ENCODE data around the gene COL18A1. TPM values are rescaled to one million over a fixed set of nuclear protein-coding genes. Genes with fewer than 3 reads are reported as not detected.

Gene COL18A1
- polyA plus RNA-seq, 1 of the 3 experiments (the other 2 are of a cell fraction) = 118 TPM

DNA sequence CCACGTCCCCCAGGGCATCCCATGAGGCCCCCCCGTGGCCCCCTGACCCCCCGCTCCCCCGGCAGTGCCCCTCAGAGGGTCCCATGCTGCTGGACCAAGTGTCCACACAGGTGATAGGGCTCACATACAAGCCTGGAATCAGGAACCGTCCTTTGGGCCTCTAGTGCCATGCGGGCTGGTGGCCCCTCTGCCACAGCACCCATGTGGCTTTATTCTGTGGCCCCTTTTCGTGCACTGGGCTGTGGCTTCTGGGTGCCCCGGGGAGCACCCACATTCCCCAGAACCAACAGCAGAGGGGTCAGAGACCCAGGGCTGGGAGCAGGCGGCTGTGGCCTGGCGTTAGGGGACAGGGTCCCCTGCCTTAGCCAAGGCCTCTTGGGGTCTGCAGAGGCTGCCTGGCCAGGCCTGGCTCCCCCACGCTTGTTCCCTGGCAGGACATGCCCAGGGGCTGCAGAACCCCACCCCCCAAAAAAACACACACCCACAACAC lies 105.5 kb downstream of the COL18A1 start:
- no peak overlapping the region for H3K4me2 ChIP-seq
- H3K9me2 ChIP-seq = no peaks in the 10 kb centered on the region
- no peaks in the 10 kb centered on the region; a peak in 1 of 4 replicates for H3K4me1 ChIP-seq (ENCODE audit: control insufficient read depth in 1 of 2, insufficient read depth in 2 of 2, low read depth in 1 of 2, low read length in 1 of 2)
- TF ChIP-seq, protein P1, sequence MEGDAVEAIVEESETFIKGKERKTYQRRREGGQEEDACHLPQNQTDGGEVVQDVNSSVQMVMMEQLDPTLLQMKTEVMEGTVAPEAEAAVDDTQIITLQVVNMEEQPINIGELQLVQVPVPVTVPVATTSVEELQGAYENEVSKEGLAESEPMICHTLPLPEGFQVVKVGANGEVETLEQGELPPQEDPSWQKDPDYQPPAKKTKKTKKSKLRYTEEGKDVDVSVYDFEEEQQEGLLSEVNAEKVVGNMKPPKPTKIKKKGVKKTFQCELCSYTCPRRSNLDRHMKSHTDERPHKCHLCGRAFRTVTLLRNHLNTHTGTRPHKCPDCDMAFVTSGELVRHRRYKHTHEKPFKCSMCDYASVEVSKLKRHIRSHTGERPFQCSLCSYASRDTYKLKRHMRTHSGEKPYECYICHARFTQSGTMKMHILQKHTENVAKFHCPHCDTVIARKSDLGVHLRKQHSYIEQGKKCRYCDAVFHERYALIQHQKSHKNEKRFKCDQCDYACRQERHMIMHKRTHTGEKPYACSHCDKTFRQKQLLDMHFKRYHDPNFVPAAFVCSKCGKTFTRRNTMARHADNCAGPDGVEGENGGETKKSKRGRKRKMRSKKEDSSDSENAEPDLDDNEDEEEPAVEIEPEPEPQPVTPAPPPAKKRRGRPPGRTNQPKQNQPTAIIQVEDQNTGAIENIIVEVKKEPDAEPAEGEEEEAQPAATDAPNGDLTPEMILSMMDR (IDR thresholded peaks at IDR 0.05) = no peak
- TF ChIP-seq, protein P2, sequence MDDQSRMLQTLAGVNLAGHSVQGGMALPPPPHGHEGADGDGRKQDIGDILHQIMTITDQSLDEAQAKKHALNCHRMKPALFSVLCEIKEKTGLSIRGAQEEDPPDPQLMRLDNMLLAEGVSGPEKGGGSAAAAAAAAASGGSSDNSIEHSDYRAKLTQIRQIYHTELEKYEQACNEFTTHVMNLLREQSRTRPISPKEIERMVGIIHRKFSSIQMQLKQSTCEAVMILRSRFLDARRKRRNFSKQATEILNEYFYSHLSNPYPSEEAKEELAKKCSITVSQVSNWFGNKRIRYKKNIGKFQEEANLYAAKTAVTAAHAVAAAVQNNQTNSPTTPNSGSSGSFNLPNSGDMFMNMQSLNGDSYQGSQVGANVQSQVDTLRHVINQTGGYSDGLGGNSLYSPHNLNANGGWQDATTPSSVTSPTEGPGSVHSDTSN (IDR thresholded peaks at IDR 0.05) = no peak
- no peak for TF ChIP-seq FOSL2 (IDR thresholded peaks at IDR 0.05; ENCODE audit: borderline replicate concordance, low read depth)
- no peak for TF ChIP-seq NFIC (IDR thresholded peaks at IDR 0.05; ENCODE audit: borderline replicate concordance)
- no peak for TF ChIP-seq CHD2 (IDR thresholded peaks at IDR 0.05; ENCODE audit: low read length, partially characterized antibody)
- TF ChIP-seq SIN3A (IDR thresholded peaks at IDR 0.05; ENCODE audit: borderline replicate concordance, low read depth, low read length) = no peak
- TF ChIP-seq, protein P3, sequence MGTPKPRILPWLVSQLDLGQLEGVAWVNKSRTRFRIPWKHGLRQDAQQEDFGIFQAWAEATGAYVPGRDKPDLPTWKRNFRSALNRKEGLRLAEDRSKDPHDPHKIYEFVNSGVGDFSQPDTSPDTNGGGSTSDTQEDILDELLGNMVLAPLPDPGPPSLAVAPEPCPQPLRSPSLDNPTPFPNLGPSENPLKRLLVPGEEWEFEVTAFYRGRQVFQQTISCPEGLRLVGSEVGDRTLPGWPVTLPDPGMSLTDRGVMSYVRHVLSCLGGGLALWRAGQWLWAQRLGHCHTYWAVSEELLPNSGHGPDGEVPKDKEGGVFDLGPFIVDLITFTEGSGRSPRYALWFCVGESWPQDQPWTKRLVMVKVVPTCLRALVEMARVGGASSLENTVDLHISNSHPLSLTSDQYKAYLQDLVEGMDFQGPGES (IDR thresholded peaks at IDR 0.05; ENCODE audit: low read depth, low read length) = no peak
- 97% methylated on average over 6 of the region's 11 CpGs for WGBS (ENCODE audit: low lambda C conversion rate)
- H3K27me3 ChIP-seq (ENCODE audit: insufficient read depth) = no peaks in the 10 kb centered on the region
- peaks cover 6 to 40% of the 10 kb centered on the region in 2 experiments for H3K36me3 ChIP-seq (replicated peaks in 1 of 2; ENCODE audit: control insufficient read depth in 1 of 2, insufficient read depth in 2 of 2, low read length in 1 of 2)
- H3F3A ChIP-seq (replicated peaks; ENCODE audit: insufficient read depth) = peaks cover 10% of the 10 kb centered on the region
- no peak overlapping the region for H3K9ac ChIP-seq
- H4K20me1 ChIP-seq (ENCODE audit: insufficient read depth) = peaks cover 5% of the 10 kb centered on the region; the same call in 1 of the 2 replicates
- H2AFZ ChIP-seq (ENCODE audit: low read depth) = no peak overlapping the region
- CTCF ChIA-PET = interaction anchor here (1.1 kb wide), 1 partner anchor 8 kb away, joined by 4 read pairs; no protein-coding TSS in a partner anchor
- no peak for DNase-seq
- no peaks in the 10 kb centered on the region for H3K79me2 ChIP-seq (ENCODE audit: insufficient read depth)
- no peaks in the 10 kb centered on the region for H3K9me3 ChIP-seq
- no peak overlapping the region for H3K4me3 ChIP-seq (ENCODE audit: low read depth in 2 of 2, low read length in 1 of 2)
- H3K27ac ChIP-seq (ENCODE audit: low read depth in 2 of 2, low read length in 1 of 2) = no peak overlapping the region
- POLR2A ChIA-PET = no interaction called here

DNA sequence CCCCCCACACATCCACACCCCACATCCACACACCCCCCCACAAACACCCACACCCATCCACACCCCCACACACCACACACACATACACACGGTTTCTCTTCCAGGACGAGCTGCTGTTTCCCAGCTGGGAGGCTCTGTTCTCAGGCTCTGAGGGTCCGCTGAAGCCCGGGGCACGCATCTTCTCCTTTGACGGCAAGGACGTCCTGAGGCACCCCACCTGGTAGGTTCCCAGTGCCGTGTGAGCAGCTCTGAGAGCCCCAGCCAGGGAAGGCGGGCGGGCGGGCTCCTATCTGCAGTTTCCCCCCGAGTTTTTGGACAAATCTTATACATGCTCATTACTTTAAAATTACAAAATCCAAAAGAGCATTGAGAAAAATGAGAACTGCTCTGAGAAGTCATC lies 106.0 kb downstream of the COL18A1 start:
- Histone ChIP-seq H3K4me2 (no peak overlapping the region), H3K9ac (no peak overlapping the region), H3K4me3 (ENCODE audit: low read depth in 2 of 2, low read length in 1 of 2) (no peak overlapping the region), H2AFZ (ENCODE audit: low read depth) (no peak overlapping the region), H3K9me3 (no peaks in the 10 kb centered on the region), H3K9me2 (no peaks in the 10 kb centered on the region), H3K27me3 (ENCODE audit: insufficient read depth) (no peaks in the 10 kb centered on the region), H3K79me2 (ENCODE audit: insufficient read depth) (no peaks in the 10 kb centered on the region), H3K4me1 (ENCODE audit: control insufficient read depth in 1 of 2, insufficient read depth in 2 of 2, low read depth in 1 of 2, low read length in 1 of 2) (no peaks in the 10 kb centered on the region; a peak in 1 of 4 replicates), H3K27ac (ENCODE audit: low read depth in 2 of 2, low read length in 1 of 2) (no peak overlapping the region), H3K36me3 (replicated peaks in 1 of 2; ENCODE audit: control insufficient read depth in 1 of 2, insufficient read depth in 2 of 2, low read length in 1 of 2) (peaks cover 6 to 43% of the 10 kb centered on the region in 2 experiments), H3F3A (replicated peaks; ENCODE audit: insufficient read depth) (peaks cover 10% of the 10 kb centered on the region), H4K20me1 (ENCODE audit: insufficient read depth) (peaks cover 5% of the 10 kb centered on the region; the same call in 1 of the 2 replicates)
- ChIA-PET POLR2A (no interaction called here), CTCF (no interaction called here)
- WGBS (ENCODE audit: low lambda C conversion rate) = 89% methylated on average over 12 of the region's 12 CpGs
- no peak for DNase-seq
- TF ChIP-seq RAD21 (IDR thresholded peaks at IDR 0.05; ENCODE audit: low read length) (no peak), NRF1 (IDR thresholded peaks at IDR 0.05; ENCODE audit: low read depth, low read length) (no peak), SIN3A (IDR thresholded peaks at IDR 0.05; ENCODE audit: borderline replicate concordance, low read depth, low read length) (no peak), TEAD4 (IDR thresholded peaks at IDR 0.05; ENCODE audit: borderline replicate concordance, insufficient read depth) (no peak), GATA2 (CRISPR knock-in tag; IDR thresholded peaks at IDR 0.05) (no peak), FOSL2 (IDR thresholded peaks at IDR 0.05; ENCODE audit: borderline replicate concordance, low read depth) (no peak), ELF1 (IDR thresholded peaks at IDR 0.05) (no peak), TCF12 (IDR thresholded peaks at IDR 0.05) (no peak), SMC3 (IDR thresholded peaks at IDR 0.05; ENCODE audit: low read depth, low read length) (no peak)
- TF ChIP-seq, protein P4, sequence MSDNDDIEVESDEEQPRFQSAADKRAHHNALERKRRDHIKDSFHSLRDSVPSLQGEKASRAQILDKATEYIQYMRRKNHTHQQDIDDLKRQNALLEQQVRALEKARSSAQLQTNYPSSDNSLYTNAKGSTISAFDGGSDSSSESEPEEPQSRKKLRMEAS (IDR thresholded peaks at IDR 0.05; ENCODE audit: low read depth) = no peak
- TF ChIP-seq, protein P5, sequence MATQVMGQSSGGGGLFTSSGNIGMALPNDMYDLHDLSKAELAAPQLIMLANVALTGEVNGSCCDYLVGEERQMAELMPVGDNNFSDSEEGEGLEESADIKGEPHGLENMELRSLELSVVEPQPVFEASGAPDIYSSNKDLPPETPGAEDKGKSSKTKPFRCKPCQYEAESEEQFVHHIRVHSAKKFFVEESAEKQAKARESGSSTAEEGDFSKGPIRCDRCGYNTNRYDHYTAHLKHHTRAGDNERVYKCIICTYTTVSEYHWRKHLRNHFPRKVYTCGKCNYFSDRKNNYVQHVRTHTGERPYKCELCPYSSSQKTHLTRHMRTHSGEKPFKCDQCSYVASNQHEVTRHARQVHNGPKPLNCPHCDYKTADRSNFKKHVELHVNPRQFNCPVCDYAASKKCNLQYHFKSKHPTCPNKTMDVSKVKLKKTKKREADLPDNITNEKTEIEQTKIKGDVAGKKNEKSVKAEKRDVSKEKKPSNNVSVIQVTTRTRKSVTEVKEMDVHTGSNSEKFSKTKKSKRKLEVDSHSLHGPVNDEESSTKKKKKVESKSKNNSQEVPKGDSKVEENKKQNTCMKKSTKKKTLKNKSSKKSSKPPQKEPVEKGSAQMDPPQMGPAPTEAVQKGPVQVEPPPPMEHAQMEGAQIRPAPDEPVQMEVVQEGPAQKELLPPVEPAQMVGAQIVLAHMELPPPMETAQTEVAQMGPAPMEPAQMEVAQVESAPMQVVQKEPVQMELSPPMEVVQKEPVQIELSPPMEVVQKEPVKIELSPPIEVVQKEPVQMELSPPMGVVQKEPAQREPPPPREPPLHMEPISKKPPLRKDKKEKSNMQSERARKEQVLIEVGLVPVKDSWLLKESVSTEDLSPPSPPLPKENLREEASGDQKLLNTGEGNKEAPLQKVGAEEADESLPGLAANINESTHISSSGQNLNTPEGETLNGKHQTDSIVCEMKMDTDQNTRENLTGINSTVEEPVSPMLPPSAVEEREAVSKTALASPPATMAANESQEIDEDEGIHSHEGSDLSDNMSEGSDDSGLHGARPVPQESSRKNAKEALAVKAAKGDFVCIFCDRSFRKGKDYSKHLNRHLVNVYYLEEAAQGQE (IDR thresholded peaks at IDR 0.05; ENCODE audit: low read depth, low read length) = no peak
- TF ChIP-seq, protein P3 (IDR thresholded peaks at IDR 0.05; ENCODE audit: low read depth, low read length) = no peak
- TF ChIP-seq, protein P6, sequence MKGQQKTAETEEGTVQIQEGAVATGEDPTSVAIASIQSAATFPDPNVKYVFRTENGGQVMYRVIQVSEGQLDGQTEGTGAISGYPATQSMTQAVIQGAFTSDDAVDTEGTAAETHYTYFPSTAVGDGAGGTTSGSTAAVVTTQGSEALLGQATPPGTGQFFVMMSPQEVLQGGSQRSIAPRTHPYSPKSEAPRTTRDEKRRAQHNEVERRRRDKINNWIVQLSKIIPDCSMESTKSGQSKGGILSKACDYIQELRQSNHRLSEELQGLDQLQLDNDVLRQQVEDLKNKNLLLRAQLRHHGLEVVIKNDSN (IDR thresholded peaks at IDR 0.05; ENCODE audit: borderline replicate concordance, low read depth) = no peak
